Glomerular visceral epithelial cell (primary cell): ENCODE measurements around the gene DMD.

Experiments used
- DNase-seq: peaks from one replicate; pipeline ENCODE4 v3.0.0-alpha.2; 2016; ENCODE audit errors: extremely low spot score

Gene DMD

GRCh38 chrX:31181377-31182000 is 2029.9 kb downstream of the DMD start:
- DNase-seq = no peak

- DNase-seq = no peak
These were observed 2032.1 kb downstream of the DMD start for GRCh38 chrX:31179203-31179602.

DNA sequence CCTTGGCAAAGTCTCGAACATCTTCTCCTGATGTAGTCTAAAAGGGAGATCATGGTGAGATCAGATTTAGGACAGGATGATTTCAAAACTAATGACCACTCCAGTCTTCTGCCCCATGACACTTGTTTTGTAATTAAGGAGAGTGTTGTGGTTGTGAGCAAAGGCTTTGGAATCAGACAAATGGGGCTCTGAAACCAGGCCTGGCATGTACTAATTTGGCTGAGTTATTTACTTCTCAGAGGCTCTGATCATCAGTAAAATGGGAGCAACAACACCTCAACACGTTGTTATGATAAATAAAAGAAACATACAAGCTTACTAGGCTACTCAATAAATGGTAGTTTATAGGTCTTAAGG is 2032.6 kb downstream of the DMD start:
- DNase-seq = no peak

DNA sequence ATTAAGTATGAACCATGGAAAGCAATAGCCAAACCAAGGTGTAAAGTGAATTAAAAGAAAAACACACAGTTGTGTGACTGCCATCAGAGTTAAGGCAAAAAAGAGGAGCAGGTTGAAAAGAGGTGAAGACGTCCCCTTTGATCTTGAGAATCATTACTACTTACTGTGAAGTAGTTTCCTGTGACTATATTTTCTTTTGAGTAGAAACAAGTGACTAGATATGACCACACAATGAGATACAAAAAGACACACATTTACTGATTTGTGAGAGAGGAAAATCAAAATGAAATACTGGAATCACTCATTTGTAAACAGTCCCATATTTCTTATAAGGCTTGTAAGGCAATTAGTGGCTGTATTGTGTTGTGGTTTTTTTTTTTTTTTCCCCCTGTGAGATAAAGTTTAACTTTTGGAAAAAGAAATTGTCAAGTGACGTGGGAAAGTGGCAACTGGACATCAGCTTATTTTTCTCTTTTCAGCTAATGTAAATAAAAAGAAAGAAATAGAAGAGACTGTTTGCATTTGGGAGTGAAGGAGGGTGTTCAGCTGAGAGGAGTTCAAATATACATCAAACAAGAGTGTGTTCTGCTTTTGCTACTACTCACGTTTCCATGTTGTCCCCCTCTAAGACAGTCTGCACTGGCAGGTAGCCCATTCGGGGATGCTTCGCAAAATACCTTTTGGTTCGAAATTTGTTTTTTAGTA is 2033.1 kb downstream of the DMD start:
- DNase-seq = no peak

DNA sequence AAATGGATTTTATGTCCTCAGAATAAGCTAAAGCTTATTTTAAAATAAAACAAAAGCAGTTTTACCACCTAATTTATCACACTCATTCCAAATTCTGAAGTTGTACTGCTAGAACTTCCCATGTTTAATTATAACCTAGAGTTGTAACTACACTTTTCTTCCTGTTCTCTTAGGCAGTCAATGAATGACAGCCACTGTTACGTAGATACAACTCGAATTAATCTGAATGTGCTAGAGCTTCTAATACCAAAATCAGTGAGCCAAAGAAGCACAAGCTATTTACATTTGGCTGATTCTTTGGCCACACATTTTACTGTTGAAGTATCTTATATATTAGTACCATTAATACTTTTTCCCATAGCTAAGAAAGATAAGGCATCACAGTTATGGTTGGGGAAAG is 2040.6 kb downstream of the DMD start:
- DNase-seq = no peak

DNA sequence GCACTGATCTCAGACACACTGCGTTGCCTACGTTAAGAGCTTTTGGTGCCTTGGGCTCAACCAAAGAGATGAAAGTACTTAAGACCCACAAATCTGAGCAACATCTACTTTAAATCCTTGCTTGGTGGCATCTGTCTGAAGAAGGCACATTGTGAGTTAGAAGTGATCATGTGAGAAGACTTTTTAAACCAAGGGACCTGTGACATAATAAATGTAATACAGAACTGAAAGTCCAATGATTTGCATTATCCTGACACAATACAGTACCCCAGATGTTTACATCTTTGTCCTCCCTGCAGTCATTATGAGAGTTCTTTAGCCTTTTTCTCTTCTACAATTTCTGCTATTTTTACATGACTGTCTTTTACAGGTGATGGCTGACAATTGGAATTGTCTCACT is 2042.8 kb downstream of the DMD start:
- no peak for DNase-seq

DNA sequence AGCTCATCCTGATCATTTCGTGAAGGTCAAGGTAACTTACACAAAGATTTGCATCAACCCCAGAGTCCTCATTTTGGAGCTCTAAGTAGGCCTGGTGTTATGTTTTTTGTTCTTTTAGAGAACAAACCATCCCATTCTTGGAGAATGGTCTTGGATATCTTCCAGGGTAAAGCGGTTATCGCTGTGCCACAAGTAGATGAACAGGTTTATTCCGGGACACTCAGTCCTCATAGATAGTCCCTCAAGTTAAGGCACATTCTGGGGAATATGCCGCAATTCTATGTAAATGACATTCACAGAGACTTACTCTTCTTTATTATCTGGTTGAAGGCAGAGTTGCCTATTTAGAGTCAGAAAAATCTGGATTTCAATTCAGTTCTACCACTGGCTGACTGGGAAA is 2044.5 kb downstream of the DMD start:
- no peak for DNase-seq

GRCh38 chrX:31166416-31166815 is 2044.9 kb downstream of the DMD start:
- DNase-seq = no peak

- no peak for DNase-seq
These were observed 2045.9 kb downstream of the DMD start for GRCh38 chrX:31165241-31166035.

DNA sequence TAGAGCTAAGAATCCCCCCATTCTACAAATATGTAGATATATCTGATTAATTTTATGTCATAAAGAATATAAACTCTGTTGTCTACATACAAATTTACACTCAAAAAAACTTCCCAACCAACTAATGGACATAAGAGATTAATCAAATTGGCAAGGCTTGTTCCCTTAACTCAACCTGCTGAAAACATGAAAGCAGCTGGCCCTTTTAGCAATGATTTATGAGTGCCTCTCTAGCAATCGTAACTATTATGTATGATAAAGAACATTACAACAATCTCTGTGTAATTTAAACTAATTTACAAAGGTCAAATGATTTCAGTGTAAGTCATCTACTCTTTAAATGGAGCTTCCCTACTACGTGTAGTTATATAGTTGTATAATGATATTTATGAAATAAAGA is 2056.4 kb downstream of the DMD start:
- no peak for DNase-seq

- DNase-seq = no peak
These were observed 2057.8 kb downstream of the DMD start for GRCh38 chrX:31153475-31154047.

GRCh38 chrX:31147175-31147574 is 2064.2 kb downstream of the DMD start:
- no peak for DNase-seq

- DNase-seq = no peak
These were observed 2071.4 kb downstream of the DMD start for GRCh38 chrX:31139961-31140360.

- no peak for DNase-seq
These were observed 2073.2 kb downstream of the DMD start for GRCh38 chrX:31138124-31138523.

DNA sequence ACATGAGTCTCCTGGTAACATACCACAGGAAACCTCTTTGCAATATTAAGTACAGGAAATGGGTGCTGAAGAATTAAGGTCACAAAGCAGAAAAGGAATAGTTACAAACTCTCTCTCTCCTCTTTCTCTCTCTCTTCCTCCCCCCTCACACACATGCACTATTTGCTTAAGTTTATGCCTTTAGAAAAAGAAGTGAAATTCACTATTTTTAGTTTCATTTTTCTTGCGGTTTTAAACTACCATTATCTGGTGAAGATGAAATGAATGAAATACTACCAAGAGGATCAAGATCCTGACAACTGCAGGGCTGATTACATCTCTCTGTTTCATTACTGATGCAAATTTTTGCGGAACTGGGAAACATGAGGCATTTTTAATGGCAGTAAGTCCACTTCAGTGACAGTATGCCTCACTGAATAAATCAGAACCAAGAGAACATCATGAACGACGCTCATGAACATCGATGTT is 2075.2 kb downstream of the DMD start:
- no peak for DNase-seq

- no peak for DNase-seq
These were observed 2078.5 kb downstream of the DMD start for GRCh38 chrX:31132821-31133241.

DNA sequence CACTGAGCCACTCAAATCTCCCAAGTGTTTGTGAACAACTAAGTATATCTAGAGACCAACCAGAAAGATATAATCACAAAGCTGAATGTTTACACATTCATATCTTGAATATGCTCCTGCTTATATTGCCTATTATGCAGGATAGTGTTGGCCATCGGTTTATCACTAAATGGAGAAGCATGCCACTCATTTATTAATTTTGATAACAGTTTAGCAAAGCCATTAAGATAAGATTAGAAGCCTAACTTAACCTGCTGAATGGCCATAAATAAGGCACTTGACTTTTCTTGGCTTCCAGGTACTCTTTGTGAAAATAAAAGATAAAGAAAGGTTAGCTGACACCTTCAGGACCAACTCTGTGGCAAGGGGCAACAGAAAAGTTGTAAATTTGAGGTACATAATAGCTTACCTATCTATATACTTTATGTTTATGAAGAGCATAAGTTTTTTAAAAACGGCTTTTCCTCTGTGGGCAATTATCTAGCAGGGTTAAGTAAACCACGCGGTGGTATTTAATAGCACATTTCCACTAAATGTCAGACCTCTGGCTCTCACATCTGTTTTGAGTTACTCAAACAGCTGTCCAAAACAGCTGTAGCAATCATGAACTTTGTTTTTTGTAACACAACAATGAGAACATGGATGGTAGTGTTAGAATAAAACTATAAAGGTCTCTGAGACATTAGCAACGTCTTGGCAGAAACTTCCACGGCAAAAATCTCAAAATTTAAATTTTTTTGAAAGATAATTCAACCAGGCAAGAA is 2080.7 kb downstream of the DMD start:
- no peak for DNase-seq

DNA sequence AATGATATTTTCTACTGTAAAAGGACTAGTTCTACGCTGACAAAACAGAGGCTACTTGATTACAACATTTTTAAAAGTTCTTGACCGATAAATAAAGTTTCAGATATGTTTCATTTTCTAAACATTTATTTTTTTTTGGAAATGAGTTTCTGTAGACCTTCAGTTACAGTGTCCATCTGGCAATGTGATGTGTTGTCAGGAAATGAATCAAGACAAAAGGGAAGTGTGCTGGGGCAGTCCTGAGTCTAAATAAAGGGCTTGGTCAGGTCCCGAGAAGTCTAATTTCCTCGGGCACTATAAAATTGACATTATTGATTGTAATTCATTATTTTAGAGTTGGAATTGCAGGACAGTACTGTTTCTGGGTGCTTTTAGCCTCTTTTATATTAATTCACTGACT is 2082.5 kb downstream of the DMD start:
- no peak for DNase-seq

DNA sequence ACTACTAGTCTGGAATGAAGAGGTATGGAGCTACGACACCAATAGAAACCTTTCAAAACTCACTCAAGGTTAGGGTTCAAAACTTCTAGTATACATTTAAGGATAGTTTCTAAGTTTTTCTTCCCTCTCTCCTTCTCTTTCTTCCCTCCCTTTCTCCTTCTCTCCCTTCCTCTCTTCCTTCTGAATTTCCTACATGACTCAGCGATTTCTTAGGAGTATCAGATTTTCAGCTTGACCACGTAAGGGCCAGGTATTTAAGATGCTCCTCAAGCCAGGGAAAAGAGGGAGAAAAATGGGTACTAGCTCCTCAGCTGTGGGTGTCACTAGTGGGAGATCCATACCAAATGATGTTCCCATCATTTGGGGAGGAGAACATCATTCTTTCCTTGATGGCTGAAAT is 2083.6 kb downstream of the DMD start:
- no peak for DNase-seq

DNA sequence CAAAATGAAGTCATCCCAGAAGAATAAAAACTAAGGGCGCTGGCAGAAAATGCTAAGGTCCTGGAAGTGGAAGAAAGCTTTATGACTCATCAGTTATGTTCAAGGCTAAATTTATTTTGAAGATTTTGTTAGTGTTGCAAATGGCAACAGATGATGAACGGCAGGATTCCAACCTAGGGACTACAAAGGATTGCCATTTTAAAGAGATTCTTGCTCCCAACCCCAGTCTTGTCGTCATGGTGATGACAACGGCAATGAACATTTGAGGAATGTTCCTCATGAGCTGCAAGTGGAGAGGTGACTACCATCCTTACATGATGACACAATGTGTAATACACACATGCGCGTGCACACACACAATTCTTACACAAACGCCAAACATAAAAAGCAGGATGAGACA is 2085.1 kb downstream of the DMD start:
- no peak for DNase-seq

GRCh38 chrX:31124536-31124935 is 2086.8 kb downstream of the DMD start:
- DNase-seq = no peak

DNA sequence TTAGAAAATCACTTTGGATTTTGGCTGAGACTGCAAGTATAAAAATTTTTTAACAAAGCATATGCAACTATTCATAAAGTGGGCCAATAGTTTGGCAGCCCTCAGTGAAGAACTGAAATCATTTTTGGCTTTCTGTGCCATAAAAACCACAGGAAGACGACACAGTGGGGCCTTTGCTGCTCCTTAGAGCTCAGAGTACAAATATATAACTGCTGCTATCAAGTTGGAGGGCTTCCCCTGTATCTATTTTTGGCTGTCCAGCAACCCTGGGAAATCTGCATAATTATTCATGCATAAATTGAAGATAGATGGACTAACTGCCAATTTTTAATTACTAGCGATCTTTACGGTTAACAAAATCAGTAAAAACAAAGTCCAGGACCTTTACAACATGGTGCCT is 2088.0 kb downstream of the DMD start:
- DNase-seq = no peak
